COLO829 (cell line): ENCODE data around the gene OXSM.

Source experiments
- DNase-seq: peaks from one replicate; pipeline ENCODE4 v3.0.0; 2012; ENCODE audit warnings: low spot score

The OXSM gene

GRCh38 chr3:25789596-25790556 lies at the start of gene OXSM:
Gene OXSM, plus strand, starts transcription at chr3:25790090. Its CDS starts 931 bp downstream, at chr3:25791021.
- peak; percentile 99 for DNase-seq

- no peak for DNase-seq
These were observed 45.4 kb upstream of the OXSM start for GRCh38 chr3:25744470-25744869.

- DNase-seq: no peak
These were observed 42.9 kb upstream of the OXSM start for GRCh38 chr3:25747033-25747432.

- no peak for DNase-seq
These were observed 41.7 kb upstream of the OXSM start for GRCh38 chr3:25748189-25748588.

GRCh38 chr3:25749031-25749581 lies 40.8 kb upstream of the OXSM start:
- DNase-seq: no peak

- DNase-seq: no peak
These were observed 38.8 kb upstream of the OXSM start for GRCh38 chr3:25751048-25751447.

- DNase-seq: no peak
These were observed 38.2 kb upstream of the OXSM start for GRCh38 chr3:25751725-25752124.

- no peak for DNase-seq
These were observed 21.0 kb upstream of the OXSM start for GRCh38 chr3:25768851-25769250.

GRCh38 chr3:25775936-25776335 lies 14.0 kb upstream of the OXSM start:
- no peak for DNase-seq

- DNase-seq: no peak
These were observed 9.3 kb upstream of the OXSM start for GRCh38 chr3:25780618-25781017.

- no peak for DNase-seq
These were observed 8.6 kb upstream of the OXSM start for GRCh38 chr3:25781145-25781757.

- no peak for DNase-seq
These were observed 7.9 kb upstream of the OXSM start for GRCh38 chr3:25781758-25782594.

GRCh38 chr3:25782636-25782937 lies 7.3 kb upstream of the OXSM start:
- DNase-seq: no peak

- peak; percentile 96 for DNase-seq
These were observed 6.8 kb upstream of the OXSM start, which contains the start of gene NGLY1 for GRCh38 chr3:25782938-25783660. Gene NGLY1, minus strand, starts transcription at chr3:25783443. Its CDS starts 53 bp downstream, at chr3:25783390.

GRCh38 chr3:25783661-25784512 lies 6.0 kb upstream of the OXSM start:
- peak; percentile 59 for DNase-seq

- DNase-seq: no peak
These were observed 4.9 kb upstream of the OXSM start for GRCh38 chr3:25784971-25785370.

GRCh38 chr3:25785826-25786225 lies 4.1 kb upstream of the OXSM start:
- DNase-seq: no peak

GRCh38 chr3:25787689-25788088 lies 2.2 kb upstream of the OXSM start:
- DNase-seq: no peak

GRCh38 chr3:25789209-25789595 lies 688 bp upstream of the OXSM start:
- no peak for DNase-seq

GRCh38 chr3:25801786-25802185 lies 11.9 kb downstream of the OXSM start:
- no peak for DNase-seq

- no peak for DNase-seq
These were observed 13.9 kb downstream of the OXSM start for GRCh38 chr3:25803833-25804232.
